Liver (tissue), 9 donors: ENCODE data around the gene PLA1A. TPM values are rescaled to one million over a fixed set of nuclear protein-coding genes. Genes with fewer than 3 reads are reported as not detected.

ENCODE experiments used
- DNase-seq: peaks from one replicate; pipeline ENCODE4 v3.0.0-alpha.2; 2017; ENCODE audit warnings: low spot score
- H3K27ac ChIP-seq, 2 donors: one replicate each; pipeline ENCODE4 v1.7.0; 2013; ENCODE audit warnings: inconsistent platforms in 2 of 2, low read length in 2 of 2, control low read depth in 1 of 2, low read depth in 1 of 2, mild to moderate bottlenecking in 1 of 2
- H3K27me3 ChIP-seq, 4 donors: one replicate each; pipeline versions ENCODE4 v1.6.1 to v1.7.0; 2013; ENCODE audit warnings: low read length in 3 of 4, inconsistent platforms in 1 of 4, mild to moderate bottlenecking in 1 of 4, moderate library complexity in 1 of 4; ENCODE audit not compliant: control insufficient read depth in 4 of 4, insufficient read depth in 4 of 4
- H3K36me3 ChIP-seq, 4 donors: one replicate each; pipeline versions ENCODE4 v1.6.1 to v1.7.0; 2013; ENCODE audit warnings: low read length in 3 of 4, mild to moderate bottlenecking in 3 of 4, low read depth in 1 of 4, moderate library complexity in 1 of 4; ENCODE audit not compliant: control insufficient read depth in 4 of 4, insufficient read depth in 3 of 4
- H3K4me1 ChIP-seq, 4 donors: one replicate each; pipeline versions ENCODE4 v1.6.1 to v1.7.0; 2013; ENCODE audit warnings: low read length in 3 of 4, mild to moderate bottlenecking in 3 of 4, moderate library complexity in 1 of 4; ENCODE audit not compliant: control insufficient read depth in 4 of 4, insufficient read depth in 4 of 4
- H3K4me3 ChIP-seq, 3 donors: one replicate each; pipeline versions ENCODE4 v1.6.1 to v1.7.0; 2013; ENCODE audit warnings: low read length in 3 of 3, control low read depth in 1 of 3, low read depth in 1 of 3, mild to moderate bottlenecking in 1 of 3
- H3K9ac ChIP-seq, 2 donors: one replicate each; pipeline ENCODE4 v1.7.0; 2013; ENCODE audit warnings: low read length in 2 of 2, mild to moderate bottlenecking in 2 of 2, moderate library complexity in 2 of 2, control low read depth in 1 of 2, low read depth in 1 of 2
- H3K9me3 ChIP-seq, 4 donors: one replicate each; pipeline versions ENCODE4 v1.6.1 to v1.7.0; 2013; ENCODE audit warnings: low read length in 3 of 4; ENCODE audit not compliant: control insufficient read depth in 4 of 4
- CTCF ChIP-seq: fragments of 150-350 bp; IDR thresholded peaks from 2 replicates; pipeline ENCODE4 v1.5.1; 2017; ENCODE audit warnings: improper control_type of control experiment, low read depth, low read length; ENCODE audit not compliant: missing input control
- EGR1 ChIP-seq, 2 donors: IDR thresholded peaks; 2 replicates each; pipeline ENCODE4 v1.6.1; 2016 to 2018; ENCODE audit warnings: antibody characterized with exemption in 2 of 2, low read depth in 2 of 2
- FOXA1 ChIP-seq: IDR thresholded peaks from 2 replicates; pipeline ENCODE4 v1.6.1; 2016; ENCODE audit warnings: antibody characterized with exemption
- FOXA2 ChIP-seq: IDR thresholded peaks from 2 replicates; pipeline ENCODE4 v1.6.1; 2016; ENCODE audit warnings: antibody characterized with exemption
- GABPA ChIP-seq, 2 donors: IDR thresholded peaks in 1 of 2; conservative IDR thresholded peaks in 1 of 2; 2 replicates each; pipeline ENCODE4 v1.6.1; 2016; ENCODE audit warnings: antibody characterized with exemption in 2 of 2, mild to moderate bottlenecking in 1 of 2, moderate library complexity in 1 of 2
- HNF4A ChIP-seq, 2 donors: conservative IDR thresholded peaks; 2 replicates each; pipeline ENCODE4 v1.6.1; 2016; ENCODE audit warnings: antibody characterized with exemption in 2 of 2, mild to moderate bottlenecking in 2 of 2
- HNF4G ChIP-seq: IDR thresholded peaks from 2 replicates; pipeline ENCODE4 v1.6.1; 2016; ENCODE audit warnings: antibody characterized with exemption
- JUND ChIP-seq, 2 donors: IDR thresholded peaks; 2 replicates each; pipeline ENCODE4 v1.6.1; 2016; ENCODE audit warnings: antibody characterized with exemption in 2 of 2
- MAX ChIP-seq: IDR thresholded peaks from 2 replicates; pipeline ENCODE4 v1.6.1; 2016; ENCODE audit warnings: antibody characterized with exemption
- NR2F2 ChIP-seq: IDR thresholded peaks from 2 replicates; pipeline ENCODE4 v1.6.1; 2016; ENCODE audit warnings: antibody characterized with exemption
- RAD21 ChIP-seq, 2 donors: IDR thresholded peaks; 2 replicates each; pipeline ENCODE4 v1.6.1; 2016; ENCODE audit warnings: antibody characterized with exemption in 2 of 2, mild to moderate bottlenecking in 2 of 2
- RXRA ChIP-seq, 2 donors: IDR thresholded peaks; 2 replicates each; pipeline ENCODE4 v1.6.1; 2017 to 2018; ENCODE audit warnings: antibody characterized with exemption in 2 of 2, mild to moderate bottlenecking in 1 of 2
- SP1 ChIP-seq: IDR thresholded peaks from 2 replicates; pipeline ENCODE4 v1.6.1; 2018; ENCODE audit warnings: antibody characterized with exemption, mild to moderate bottlenecking
- TAF1 ChIP-seq: conservative IDR thresholded peaks from 2 replicates; pipeline ENCODE4 v1.6.1; 2016; ENCODE audit warnings: antibody characterized with exemption, mild to moderate bottlenecking
- YY1 ChIP-seq: IDR thresholded peaks from 2 replicates; pipeline ENCODE4 v1.6.1; 2016; ENCODE audit warnings: antibody characterized with exemption, mild to moderate bottlenecking
- ZBTB33 ChIP-seq: IDR thresholded peaks from 2 replicates; pipeline ENCODE4 v1.6.1; 2016; ENCODE audit warnings: antibody characterized with exemption
- WGBS: extraction: QIAGEN DNeasy Blood & Tissue Kit; methylation state at CpG from one replicate; pipeline ENCODE4 v1.1.7; 2013; 5-methylcytosine and 5-hydroxymethylcytosine counted together
- polyA plus RNA-seq, 2 donors: library from polyadenylated mRNA; stranded (reverse) in 1 of 2; unstranded in 1 of 2; fragments of 200-250 nt in 1 of 2; fragments of >200 nt in 1 of 2; fragmentation: Nextera tagmentation in 1 of 2; extraction: Ambion mirVana in 1 of 2; gene quantifications; one replicate each; pipeline versions ENCODE4 v1.2.1 to v1.2.3, GENCODE V29; 2013 to 2015
- total RNA-seq, 2 donors: library from RNA; depleted of rRNA; stranded (reverse); fragments of >200 nt; gene quantifications; one replicate each; pipeline ENCODE4 v1.2.3, GENCODE V29; 2014
- donor health status: healthy.
- donor health status: healthy.
- donor health status: healthy.
- donor health status: healthy.
- donor health status: healthy.

PLA1A gene
- total and polyA plus RNA-seq, 4 donors = 6.0 to 63.9 (median 33.0) TPM

GRCh38 chr3:119652306-119653033 is 54.8 kb downstream of the PLA1A start:
- H3K4me1 ChIP-seq = no peaks in the 10 kb centered on the region
- TF ChIP-seq NR2F2 (peak; percentile 60), TAF1 (no peak)
- H3K4me3 ChIP-seq = no peak overlapping the region
- 80% methylated on average over 7 of the region's 7 CpGs for WGBS
- no peaks in the 10 kb centered on the region for H3K9me3 ChIP-seq
- H3K36me3 ChIP-seq = no peaks in the 10 kb centered on the region
- no peaks in the 10 kb centered on the region for H3K27me3 ChIP-seq
- no peak overlapping the region for H3K27ac ChIP-seq
- DNase-seq = no peak
- H3K9ac ChIP-seq = no peak overlapping the region

GRCh38 chr3:119653876-119654275 is 56.2 kb downstream of the PLA1A start:
- DNase-seq = no peak
- Histone ChIP-seq H3K4me3 (no peak overlapping the region), H3K27ac (no peak overlapping the region), H3K36me3 (no peaks in the 10 kb centered on the region), H3K9me3 (no peaks in the 10 kb centered on the region), H3K9ac (no peak overlapping the region), H3K4me1 (no peaks in the 10 kb centered on the region), H3K27me3 (no peaks in the 10 kb centered on the region)
- TF ChIP-seq RXRA (IDR thresholded peaks at IDR 0.05) = no peak
- no peak for TF ChIP-seq FOXA1
- TF ChIP-seq GABPA (IDR thresholded peaks at IDR 0.05 in 1 of 2, conservative IDR thresholded peaks at IDR 0.05 in 1 of 2) = no peak
- TF ChIP-seq EGR1 (IDR thresholded peaks at IDR 0.05; ENCODE audit: low read depth in 2 of 2) = no peak
- no peak for TF ChIP-seq HNF4A (conservative IDR thresholded peaks at IDR 0.05)
- TF ChIP-seq CTCF = no peak
- TF ChIP-seq TAF1 = no peak
- TF ChIP-seq SP1 = no peak
- TF ChIP-seq ZBTB33 = no peak
- no peak for TF ChIP-seq MAX
- WGBS = 43% methylated on average over 2 of the region's 2 CpGs

- H3K4me3 ChIP-seq = no peak overlapping the region
- no peaks in the 10 kb centered on the region for H3K27me3 ChIP-seq
- no peak overlapping the region for H3K9ac ChIP-seq
- no peaks in the 10 kb centered on the region for H3K9me3 ChIP-seq
- H3K36me3 ChIP-seq = no peaks in the 10 kb centered on the region
- WGBS = 74% methylated on average over 4 of the region's 4 CpGs
- no peak overlapping the region for H3K27ac ChIP-seq
- DNase-seq = no peak
- no peaks in the 10 kb centered on the region for H3K4me1 ChIP-seq
- TF ChIP-seq JUND (IDR thresholded peaks at IDR 0.05) = no peak
- TF ChIP-seq YY1 = no peak
- no peak for TF ChIP-seq TAF1
- no peak for TF ChIP-seq HNF4G
- TF ChIP-seq FOXA2 = no peak
- no peak for TF ChIP-seq RAD21 (IDR thresholded peaks at IDR 0.05)
- no peak for TF ChIP-seq SP1
- no peak for TF ChIP-seq EGR1 (IDR thresholded peaks at IDR 0.05; ENCODE audit: low read depth in 2 of 2)
- no peak for TF ChIP-seq CTCF
- TF ChIP-seq ZBTB33 = no peak
- TF ChIP-seq NR2F2 = no peak
- no peak for TF ChIP-seq HNF4A (conservative IDR thresholded peaks at IDR 0.05)
- TF ChIP-seq MAX = no peak
Measured at GRCh38 chr3:119657887-119658702, 60.4 kb downstream of the PLA1A start.
